DND-41 (cell line): Measurements from ENCODE around the gene NDUFB6.

Source experiments
- CTCF ChIP-seq: IDR thresholded peaks from 2 replicates; pipeline ENCODE4 v1.5.1; 2012; ENCODE audit warnings: borderline replicate concordance, low read length, moderate library complexity, mild to moderate bottlenecking; ENCODE audit not compliant: poor library complexity, severe bottlenecking; ENCODE audit errors: extremely low read depth
- EZH2 ChIP-seq: IDR thresholded peaks from 3 replicates; pipeline ENCODE4 v1.6.1; 2012; ENCODE audit warnings: borderline replicate concordance, low read depth, mild to moderate bottlenecking, moderate library complexity, low read length, inconsistent platforms; ENCODE audit not compliant: severe bottlenecking

GRCh38 chr9:32581512-32582143 is 8.7 kb upstream of the NDUFB6 start:
- TF ChIP-seq CTCF (peak; percentile 66), EZH2 (no peak)
